HepG2 (cell line): ENCODE results near the gene VAV2. TPM values are rescaled to one million over a fixed set of nuclear protein-coding genes. Genes with fewer than 3 reads are reported as not detected.
A peak's percentile ranks its signal among the peaks of the same experiment; 100 is the strongest.

ENCODE experiments used
- CHCHD3 ChIP-seq: sonication (generic); formaldehyde crosslinking; IDR thresholded peaks from 2 replicates; pipeline ENCODE4 v1.8.0; 2022; ENCODE audit warnings: mild to moderate bottlenecking, missing genetic modification reagents, moderate library complexity
- KLF16 ChIP-seq, 2 experiments: sonication (generic) in 1 of 2; formaldehyde crosslinking in 1 of 2; IDR thresholded peaks; 2 replicates each; pipeline versions ENCODE4 v1.6.1 to v1.8.0; 2016 to 2023; ENCODE audit warnings: missing genetic modification reagents in 2 of 2, missing compliant biosample characterization in 1 of 2
- PRMT3 ChIP-seq: sonication (generic); formaldehyde crosslinking; IDR thresholded peaks from 2 replicates; pipeline ENCODE4 v1.8.1; 2022; ENCODE audit warnings: low read depth, mild to moderate bottlenecking, moderate library complexity, missing genetic modification reagents, borderline replicate concordance
- REPIN1 ChIP-seq: sonication (generic); formaldehyde crosslinking; IDR thresholded peaks from 2 replicates; pipeline ENCODE4 v1.8.0; 2022; ENCODE audit warnings: missing genetic modification reagents, low read depth, mild to moderate bottlenecking, borderline replicate concordance
- ZFP90 ChIP-seq: sonication (generic); formaldehyde crosslinking; IDR thresholded peaks from 2 replicates; pipeline ENCODE4 v1.8.0; 2022; ENCODE audit warnings: missing genetic modification reagents, mild to moderate bottlenecking, inconsistent platforms, borderline replicate concordance
- ZNF121 ChIP-seq: sonication (generic); formaldehyde crosslinking; IDR thresholded peaks from 2 replicates; pipeline ENCODE4 v1.5.0; 2020; ENCODE audit warnings: mild to moderate bottlenecking, missing genetic modification reagents
- ZNF354B ChIP-seq: sonication (generic); formaldehyde crosslinking; IDR thresholded peaks from 2 replicates; pipeline ENCODE4 v1.8.0; 2022; ENCODE audit warnings: mild to moderate bottlenecking, missing genetic modification reagents
- polyA plus RNA-seq, 8 experiments: library from polyadenylated mRNA; depleted of rRNA in 3 of 8; stranded (reverse) in 7 of 8; unstranded in 1 of 8; fragments of >200 nt; fragmentation: Illumina TruSeq in 4 of 8; extraction: Trizol in 4 of 8; gene quantifications; 2 replicates each; pipeline versions ENCODE4 v1.2.1 to v1.2.3, GENCODE V29; 2011 to 2016; ENCODE audit warnings: low read depth in 4 of 8, missing spikeins in 1 of 8, mixed read lengths in 1 of 8; ENCODE audit not compliant: insufficient read depth in 1 of 8
- total RNA-seq, 5 experiments: library from RNA; depleted of rRNA; stranded (reverse); fragments of >200 nt; fragmentation: Illumina TruSeq; extraction: Trizol; gene quantifications; 2 replicates each; pipeline ENCODE4 v1.2.3, GENCODE V29; 2016; ENCODE audit warnings: low read depth in 1 of 5
- TF ChIP-seq, protein P1 (sequence below): sonication (generic); formaldehyde crosslinking; IDR thresholded peaks from 2 replicates; pipeline ENCODE4 v1.8.0; 2022; ENCODE audit warnings: low read depth, missing genetic modification reagents
- TF ChIP-seq, protein P2 (sequence below): sonication (generic); formaldehyde crosslinking; IDR thresholded peaks from 2 replicates; pipeline ENCODE4 v1.5.1; 2020; ENCODE audit warnings: missing genetic modification reagents, mild to moderate bottlenecking, borderline replicate concordance
- TF ChIP-seq, protein P3 (sequence below): fragments of 450-650 bp; IDR thresholded peaks from 2 replicates; pipeline ENCODE4 v1.6.1; 2017; ENCODE audit warnings: mild to moderate bottlenecking
- TF ChIP-seq, protein P4 (sequence below): sonication (generic); formaldehyde crosslinking; IDR thresholded peaks from one replicate; pipeline ENCODE4 v1.5.1; 2020; ENCODE audit warnings: mild to moderate bottlenecking, missing genetic modification reagents; ENCODE audit errors: not compliant biosample characterization

VAV2 gene
- total and polyA plus RNA-seq, 2 of the 13 experiments (the other 11 are each of a cell fraction or from before 2014, with no cell fraction given) = 22.5 to 22.9 TPM

DNA sequence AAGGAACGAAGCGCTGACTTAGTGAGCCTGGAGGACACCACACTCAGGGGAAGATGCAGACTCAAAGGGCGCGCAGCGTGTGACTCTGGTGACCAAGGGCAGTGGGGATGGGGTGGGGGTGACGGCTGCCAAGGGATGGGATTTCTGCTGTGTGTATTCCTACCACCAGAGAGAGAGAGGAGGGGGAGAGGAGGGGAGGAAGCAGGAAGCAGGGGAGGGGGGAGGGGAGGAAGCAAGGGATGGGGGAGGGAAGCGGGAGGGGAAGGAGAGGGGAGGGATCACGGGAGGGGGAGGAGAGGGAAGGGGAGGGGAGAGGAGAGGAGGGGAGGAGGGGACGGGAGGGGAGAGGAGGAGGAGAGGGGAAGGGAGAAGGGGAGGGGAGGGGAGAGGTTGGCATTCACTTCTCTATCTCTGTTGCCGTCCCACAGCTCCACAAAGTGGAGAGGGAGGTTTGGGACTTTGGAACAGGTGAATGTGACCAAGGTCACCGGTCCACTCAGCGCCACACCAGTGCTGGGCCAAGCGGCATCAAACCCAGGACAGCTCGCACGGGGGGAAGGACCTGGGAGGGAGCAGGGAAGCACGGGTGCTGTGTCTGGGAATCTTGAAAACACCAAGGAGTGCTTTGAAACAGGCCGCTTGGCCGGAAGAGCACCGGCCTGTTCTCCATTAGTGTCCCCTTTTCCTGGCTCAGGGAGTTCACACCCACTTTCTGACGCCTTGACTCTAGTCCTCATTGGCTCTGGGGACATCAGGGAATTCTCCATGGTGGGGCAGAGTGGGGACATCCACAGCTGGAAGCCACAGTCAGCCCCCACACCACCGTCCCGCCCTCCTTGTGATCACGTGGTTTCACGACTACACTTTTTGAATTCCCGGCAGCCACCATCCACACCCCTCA lies 77.4 kb downstream of the VAV2 start (continued):
- TF ChIP-seq ZFP90 (CRISPR knock-in tag) = no peak
- no peak for TF ChIP-seq KLF16 (CRISPR knock-in tag; IDR thresholded peaks at IDR 0.05)
- TF ChIP-seq, protein P1, sequence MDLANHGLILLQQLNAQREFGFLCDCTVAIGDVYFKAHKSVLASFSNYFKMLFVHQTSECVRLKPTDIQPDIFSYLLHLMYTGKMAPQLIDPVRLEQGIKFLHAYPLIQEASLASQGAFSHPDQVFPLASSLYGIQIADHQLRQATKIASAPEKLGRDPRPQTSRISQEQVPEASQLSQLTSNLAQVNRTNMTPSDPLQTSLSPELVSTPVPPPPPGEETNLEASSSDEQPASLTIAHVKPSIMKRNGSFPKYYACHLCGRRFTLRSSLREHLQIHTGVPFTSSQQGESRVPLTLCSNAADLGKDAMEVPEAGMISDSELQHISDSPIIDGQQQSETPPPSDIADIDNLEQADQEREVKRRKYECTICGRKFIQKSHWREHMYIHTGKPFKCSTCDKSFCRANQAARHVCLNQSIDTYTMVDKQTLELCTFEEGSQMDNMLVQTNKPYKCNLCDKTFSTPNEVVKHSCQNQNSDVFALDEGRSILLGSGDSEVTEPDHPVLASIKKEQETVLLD (CRISPR knock-in tag) = no peak
- TF ChIP-seq ZNF121 = no peak
- no peak for TF ChIP-seq PRMT3 (CRISPR knock-in tag)
- no peak for TF ChIP-seq CHCHD3
- peak; percentile 53; the same call in 1 of the 2 replicates for TF ChIP-seq REPIN1 (CRISPR knock-in tag)
- no peak for TF ChIP-seq ZNF354B (CRISPR knock-in tag)
- TF ChIP-seq, protein P2, sequence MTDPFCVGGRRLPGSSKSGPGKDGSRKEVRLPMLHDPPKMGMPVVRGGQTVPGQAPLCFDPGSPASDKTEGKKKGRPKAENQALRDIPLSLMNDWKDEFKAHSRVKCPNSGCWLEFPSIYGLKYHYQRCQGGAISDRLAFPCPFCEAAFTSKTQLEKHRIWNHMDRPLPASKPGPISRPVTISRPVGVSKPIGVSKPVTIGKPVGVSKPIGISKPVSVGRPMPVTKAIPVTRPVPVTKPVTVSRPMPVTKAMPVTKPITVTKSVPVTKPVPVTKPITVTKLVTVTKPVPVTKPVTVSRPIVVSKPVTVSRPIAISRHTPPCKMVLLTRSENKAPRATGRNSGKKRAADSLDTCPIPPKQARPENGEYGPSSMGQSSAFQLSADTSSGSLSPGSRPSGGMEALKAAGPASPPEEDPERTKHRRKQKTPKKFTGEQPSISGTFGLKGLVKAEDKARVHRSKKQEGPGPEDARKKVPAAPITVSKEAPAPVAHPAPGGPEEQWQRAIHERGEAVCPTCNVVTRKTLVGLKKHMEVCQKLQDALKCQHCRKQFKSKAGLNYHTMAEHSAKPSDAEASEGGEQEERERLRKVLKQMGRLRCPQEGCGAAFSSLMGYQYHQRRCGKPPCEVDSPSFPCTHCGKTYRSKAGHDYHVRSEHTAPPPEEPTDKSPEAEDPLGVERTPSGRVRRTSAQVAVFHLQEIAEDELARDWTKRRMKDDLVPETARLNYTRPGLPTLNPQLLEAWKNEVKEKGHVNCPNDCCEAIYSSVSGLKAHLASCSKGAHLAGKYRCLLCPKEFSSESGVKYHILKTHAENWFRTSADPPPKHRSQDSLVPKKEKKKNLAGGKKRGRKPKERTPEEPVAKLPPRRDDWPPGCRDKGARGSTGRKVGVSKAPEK (CRISPR knock-in tag) = no peak
- TF ChIP-seq, protein P3, sequence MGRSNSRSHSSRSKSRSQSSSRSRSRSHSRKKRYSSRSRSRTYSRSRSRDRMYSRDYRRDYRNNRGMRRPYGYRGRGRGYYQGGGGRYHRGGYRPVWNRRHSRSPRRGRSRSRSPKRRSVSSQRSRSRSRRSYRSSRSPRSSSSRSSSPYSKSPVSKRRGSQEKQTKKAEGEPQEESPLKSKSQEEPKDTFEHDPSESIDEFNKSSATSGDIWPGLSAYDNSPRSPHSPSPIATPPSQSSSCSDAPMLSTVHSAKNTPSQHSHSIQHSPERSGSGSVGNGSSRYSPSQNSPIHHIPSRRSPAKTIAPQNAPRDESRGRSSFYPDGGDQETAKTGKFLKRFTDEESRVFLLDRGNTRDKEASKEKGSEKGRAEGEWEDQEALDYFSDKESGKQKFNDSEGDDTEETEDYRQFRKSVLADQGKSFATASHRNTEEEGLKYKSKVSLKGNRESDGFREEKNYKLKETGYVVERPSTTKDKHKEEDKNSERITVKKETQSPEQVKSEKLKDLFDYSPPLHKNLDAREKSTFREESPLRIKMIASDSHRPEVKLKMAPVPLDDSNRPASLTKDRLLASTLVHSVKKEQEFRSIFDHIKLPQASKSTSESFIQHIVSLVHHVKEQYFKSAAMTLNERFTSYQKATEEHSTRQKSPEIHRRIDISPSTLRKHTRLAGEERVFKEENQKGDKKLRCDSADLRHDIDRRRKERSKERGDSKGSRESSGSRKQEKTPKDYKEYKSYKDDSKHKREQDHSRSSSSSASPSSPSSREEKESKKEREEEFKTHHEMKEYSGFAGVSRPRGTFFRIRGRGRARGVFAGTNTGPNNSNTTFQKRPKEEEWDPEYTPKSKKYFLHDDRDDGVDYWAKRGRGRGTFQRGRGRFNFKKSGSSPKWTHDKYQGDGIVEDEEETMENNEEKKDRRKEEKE = no peak
- TF ChIP-seq, protein P4, sequence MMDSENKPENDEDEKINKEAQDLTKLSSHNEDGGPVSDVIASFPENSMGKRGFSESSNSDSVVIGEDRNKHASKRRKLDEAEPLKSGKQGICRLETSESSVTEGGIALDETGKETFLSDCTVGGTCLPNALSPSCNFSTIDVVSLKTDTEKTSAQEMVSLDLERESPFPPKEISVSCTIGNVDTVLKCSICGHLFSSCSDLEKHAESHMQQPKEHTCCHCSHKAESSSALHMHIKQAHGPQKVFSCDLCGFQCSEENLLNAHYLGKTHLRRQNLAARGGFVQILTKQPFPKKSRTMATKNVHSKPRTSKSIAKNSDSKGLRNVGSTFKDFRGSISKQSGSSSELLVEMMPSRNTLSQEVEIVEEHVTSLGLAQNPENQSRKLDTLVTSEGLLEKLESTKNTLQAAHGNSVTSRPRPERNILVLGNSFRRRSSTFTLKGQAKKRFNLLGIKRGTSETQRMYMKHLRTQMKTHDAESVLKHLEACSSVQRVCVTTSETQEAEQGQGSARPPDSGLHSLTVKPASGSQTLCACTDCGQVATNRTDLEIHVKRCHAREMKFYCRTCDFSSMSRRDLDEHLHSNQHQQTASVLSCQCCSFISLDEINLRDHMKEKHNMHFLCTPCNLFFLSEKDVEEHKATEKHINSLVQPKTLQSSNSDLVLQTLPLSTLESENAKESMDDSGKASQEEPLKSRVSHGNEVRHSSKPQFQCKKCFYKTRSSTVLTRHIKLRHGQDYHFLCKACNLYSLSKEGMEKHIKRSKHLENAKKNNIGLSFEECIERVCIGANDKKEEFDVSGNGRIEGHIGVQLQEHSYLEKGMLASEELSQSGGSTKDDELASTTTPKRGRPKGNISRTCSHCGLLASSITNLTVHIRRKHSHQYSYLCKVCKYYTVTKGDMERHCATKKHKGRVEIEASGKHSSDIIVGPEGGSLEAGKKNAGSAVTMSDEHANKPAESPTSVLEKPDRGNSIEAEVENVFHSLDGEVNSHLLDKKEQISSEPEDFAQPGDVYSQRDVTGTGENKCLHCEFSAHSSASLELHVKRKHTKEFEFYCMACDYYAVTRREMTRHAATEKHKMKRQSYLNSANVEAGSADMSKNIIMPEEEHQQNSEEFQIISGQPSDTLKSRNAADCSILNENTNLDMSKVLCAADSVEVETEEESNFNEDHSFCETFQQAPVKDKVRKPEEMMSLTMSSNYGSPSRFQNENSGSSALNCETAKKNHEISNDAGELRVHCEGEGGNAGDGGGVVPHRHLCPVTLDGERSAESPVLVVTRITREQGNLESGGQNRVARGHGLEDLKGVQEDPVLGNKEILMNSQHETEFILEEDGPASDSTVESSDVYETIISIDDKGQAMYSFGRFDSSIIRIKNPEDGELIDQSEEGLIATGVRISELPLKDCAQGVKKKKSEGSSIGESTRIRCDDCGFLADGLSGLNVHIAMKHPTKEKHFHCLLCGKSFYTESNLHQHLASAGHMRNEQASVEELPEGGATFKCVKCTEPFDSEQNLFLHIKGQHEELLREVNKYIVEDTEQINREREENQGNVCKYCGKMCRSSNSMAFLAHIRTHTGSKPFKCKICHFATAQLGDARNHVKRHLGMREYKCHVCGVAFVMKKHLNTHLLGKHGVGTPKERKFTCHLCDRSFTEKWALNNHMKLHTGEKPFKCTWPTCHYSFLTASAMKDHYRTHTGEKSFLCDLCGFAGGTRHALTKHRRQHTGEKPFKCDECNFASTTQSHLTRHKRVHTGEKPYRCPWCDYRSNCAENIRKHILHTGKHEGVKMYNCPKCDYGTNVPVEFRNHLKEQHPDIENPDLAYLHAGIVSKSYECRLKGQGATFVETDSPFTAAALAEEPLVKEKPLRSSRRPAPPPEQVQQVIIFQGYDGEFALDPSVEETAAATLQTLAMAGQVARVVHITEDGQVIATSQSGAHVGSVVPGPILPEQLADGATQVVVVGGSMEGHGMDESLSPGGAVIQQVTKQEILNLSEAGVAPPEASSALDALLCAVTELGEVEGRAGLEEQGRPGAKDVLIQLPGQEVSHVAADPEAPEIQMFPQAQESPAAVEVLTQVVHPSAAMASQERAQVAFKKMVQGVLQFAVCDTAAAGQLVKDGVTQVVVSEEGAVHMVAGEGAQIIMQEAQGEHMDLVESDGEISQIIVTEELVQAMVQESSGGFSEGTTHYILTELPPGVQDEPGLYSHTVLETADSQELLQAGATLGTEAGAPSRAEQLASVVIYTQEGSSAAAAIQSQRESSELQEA = no peak
